Kidney tubule cell (primary cell): ENCODE data around the gene SLC35B2.

Source experiments
- DNase-seq: peaks from one replicate; pipeline ENCODE4 v3.0.0-alpha.2; 2018; ENCODE audit warnings: low spot score

The SLC35B2 gene, protein sequence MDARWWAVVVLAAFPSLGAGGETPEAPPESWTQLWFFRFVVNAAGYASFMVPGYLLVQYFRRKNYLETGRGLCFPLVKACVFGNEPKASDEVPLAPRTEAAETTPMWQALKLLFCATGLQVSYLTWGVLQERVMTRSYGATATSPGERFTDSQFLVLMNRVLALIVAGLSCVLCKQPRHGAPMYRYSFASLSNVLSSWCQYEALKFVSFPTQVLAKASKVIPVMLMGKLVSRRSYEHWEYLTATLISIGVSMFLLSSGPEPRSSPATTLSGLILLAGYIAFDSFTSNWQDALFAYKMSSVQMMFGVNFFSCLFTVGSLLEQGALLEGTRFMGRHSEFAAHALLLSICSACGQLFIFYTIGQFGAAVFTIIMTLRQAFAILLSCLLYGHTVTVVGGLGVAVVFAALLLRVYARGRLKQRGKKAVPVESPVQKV

DNA sequence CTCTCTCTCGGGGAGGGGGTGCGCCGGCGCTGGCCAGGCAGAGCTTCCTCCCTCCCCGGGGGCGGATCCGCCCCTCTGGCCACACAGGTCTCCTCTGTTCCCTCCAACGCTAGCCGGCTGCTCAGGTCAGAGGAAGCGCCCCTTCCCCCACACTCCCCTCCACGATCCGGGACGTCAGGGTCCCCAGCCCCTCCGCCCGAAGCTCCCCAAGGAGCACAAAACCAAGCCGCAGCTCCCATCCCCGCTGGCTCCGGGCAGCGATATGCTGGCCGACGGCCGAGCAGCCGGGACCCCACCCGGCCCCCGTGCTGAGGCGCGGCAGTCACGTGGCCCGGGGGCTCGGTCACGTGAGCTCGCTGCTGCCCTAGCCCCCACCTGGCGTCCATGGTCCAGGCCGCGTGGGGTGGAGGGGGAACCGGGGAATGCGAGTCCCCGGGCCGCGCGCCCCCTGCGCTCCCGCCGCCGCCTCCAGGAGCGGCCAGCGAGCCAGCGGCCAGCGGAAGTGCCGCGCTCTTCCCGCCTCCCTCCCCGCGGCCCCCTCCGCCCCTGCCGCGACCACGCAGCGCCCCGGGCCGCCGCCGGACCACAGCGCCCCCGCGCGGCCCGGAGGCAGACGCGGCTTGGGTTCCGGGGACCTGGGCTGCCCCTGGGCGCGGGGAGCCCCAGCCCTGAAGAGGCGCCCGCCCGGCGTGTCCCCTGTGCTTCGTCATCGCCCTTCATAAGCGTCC, at the start of gene SLC35B2:
TSS of gene SLC35B2 (minus strand) at position 504 of the 728 bp plus-strand sequence. CDS start at position 386, 118 bp downstream.
- DNase-seq, result peak; percentile 83

DNA sequence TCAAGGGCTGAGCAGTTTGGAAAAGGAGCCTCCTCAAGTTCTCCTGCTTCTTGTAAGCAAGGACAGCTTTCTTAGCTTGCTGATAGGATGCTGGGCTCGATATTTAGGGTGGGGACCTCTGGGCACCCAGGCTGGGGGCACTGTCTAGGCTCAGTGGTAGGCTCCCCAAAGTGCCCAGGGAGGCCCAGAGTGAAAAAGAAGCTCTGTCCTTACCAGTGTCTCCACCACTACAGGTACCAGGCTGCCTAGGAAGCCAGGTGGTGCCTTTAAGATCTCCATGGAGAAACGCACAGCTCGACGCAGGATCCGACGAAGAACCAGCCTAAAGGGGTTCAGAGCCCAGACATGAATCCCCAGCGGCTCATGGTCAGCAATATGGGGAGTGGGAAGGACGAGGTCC, 49.4 kb upstream of the SLC35B2 start:
- no peak for DNase-seq

DNA sequence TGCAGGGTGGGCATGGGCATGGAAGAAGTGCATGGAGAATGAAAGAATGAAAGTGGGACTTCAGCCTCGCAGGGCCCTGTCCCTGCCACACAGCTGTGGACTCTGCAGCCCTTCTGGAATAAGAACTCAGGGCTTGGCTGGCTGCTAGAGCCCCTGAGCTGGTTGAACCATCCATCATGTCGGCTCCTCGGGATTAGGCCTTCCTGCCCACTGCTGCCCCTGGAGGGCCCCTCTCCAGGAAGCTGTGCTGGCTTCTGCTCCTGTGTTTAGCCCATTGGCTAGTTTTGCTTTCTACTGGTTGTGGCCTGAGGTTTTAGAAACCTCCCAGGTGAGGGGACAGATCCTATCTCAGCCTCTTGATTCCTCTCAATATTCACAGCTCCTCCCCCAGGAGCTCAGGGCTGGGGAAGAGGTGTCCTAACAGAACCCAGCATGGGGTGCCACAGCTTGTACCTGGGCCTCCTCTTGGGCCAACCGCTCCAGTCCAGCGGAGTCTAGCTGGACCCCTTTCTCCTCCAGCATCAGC, 47.9 kb upstream of the SLC35B2 start:
- no peak for DNase-seq

DNA sequence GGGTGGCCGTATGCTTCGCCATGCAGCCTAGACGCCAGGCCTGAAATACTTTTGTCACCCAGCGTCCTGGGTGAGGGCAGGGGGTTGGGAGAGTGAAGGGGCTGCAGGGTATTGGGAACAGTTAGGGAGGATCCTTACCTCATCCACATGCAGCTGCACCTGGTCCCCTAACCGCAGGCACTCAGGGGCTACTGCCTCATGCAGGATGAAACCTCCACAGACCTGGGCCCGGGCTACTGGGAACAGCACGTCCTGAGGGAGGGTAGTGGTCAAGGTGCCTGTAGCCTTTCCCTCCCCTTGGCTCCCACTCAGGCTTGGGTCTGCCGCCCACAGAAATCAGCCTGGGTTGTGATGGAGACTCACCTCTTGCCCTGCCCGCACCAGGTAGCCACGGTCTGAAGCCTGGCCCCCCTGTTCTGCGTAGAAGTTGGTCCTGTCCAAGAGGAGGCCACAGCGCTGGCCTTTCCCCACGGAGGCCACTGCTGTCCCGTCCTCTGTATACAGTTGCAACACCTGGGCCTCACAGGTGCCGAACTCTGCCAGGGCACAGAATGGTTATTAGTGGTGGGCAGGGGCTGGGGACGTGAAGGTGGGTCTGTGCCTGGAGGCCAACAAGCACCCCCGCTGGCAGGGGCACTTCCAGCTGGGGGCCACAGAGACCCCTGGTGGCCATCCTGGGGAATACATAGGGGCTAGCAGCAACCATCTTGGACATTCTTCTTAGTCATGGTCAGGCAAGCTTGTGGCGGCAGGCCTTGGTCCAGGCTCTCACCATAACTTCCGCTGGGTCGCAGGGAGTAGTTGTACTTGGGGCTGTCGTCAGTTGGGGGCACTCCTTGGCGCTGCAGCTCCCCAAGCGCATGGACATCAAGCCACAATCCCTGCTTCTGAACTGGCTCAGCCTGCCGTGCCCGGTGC, 47.2 kb upstream of the SLC35B2 start:
- DNase-seq, result peak; percentile 39

DNA sequence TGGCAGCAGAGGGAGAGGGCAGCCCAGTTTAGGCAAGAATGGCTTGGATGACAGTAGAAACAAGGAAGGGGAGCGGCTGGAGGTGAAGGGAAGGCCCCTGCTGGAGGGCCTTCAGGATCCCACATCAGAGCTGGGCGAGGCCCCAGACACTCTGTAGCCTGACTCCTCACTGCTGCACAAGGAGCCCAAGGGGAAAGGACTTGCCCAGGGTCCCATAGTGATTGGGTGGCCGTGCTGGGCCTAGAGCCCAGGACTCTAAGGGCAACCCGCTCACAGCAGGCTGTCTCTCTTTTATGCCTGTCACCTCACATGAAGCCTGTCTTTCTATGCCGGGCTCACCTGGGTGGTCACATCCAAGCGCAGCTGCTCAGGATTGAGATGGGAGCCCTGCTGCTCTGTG, 46.5 kb upstream of the SLC35B2 start:
- DNase-seq, result no peak

DNA sequence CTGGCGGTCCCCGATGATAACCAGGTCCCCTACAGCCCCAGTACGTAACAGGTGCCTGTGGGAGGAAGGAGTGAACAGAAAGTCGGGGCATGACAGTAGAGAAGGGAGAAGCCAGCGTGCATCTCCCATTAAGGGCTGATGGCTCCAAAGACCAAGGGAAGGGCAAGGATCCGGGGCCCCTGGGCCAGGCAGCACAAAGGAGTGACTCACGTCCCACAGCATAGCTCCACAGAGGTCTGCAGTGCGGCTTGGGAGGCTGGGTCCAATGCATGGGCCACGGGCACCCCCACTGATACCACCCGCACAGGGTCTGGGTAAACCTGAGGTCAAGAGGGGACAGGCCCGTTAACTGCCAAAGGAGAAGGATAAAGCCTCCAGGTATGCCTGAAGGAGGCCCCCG, 45.5 kb upstream of the SLC35B2 start:
- no peak for DNase-seq

DNA sequence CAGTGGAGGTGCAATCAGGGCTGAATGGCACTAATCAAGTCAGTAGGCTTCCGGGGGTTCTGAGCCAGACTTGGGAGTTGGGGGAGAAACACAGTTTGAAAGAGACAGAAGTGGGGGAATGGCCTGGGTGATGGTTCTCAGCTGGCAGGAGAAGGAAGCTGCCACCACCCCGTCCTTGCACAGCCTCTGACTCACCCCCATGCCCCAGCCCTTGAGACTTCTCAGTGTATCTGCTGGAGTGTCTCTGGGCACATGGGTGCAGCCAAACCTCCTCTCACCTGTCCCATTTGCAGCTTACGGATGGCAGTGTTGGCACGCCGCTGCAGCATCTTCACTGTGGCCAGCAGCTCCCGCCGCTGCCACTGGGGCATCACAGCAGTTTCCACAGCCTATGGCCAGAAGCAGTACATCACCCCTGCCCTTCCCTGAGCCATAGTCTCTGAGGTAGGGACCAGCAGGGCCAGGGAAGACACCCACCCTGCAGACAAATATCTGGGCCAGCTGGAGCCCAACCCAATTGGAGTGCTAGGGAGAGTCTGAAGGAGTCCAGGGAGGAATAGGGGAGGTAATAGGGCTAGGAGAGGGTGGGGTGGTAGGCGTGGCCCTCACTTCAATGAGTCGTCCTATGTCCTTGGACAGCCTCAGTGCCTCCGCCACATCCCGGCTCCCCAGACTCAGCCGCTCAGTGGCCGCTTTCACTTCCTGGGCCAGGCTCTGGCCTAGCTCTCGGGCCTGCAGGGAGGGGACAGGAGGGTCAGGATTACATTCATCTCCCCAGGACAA, 44.6 kb upstream of the SLC35B2 start:
- no peak for DNase-seq

DNA sequence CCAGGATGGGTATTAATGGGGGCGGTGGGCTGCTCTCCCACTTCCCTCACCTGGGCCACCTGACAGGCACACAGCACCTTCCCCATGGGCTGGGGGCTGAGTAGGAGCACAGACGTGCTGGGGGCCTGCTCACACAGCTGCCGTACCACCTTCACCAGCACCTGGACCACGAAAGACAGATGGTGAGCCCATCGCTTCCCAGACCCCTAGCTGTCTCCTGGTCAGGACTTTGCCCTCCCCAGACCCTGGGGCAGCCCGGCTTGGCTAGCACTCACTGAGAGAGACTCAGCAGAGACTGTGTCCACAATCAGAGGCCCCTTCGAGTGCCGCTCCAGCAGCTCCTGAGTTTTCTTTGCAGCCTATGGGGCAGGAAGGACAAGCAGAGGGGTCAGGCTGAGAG, 43.8 kb upstream of the SLC35B2 start:
- DNase-seq, result no peak

DNA sequence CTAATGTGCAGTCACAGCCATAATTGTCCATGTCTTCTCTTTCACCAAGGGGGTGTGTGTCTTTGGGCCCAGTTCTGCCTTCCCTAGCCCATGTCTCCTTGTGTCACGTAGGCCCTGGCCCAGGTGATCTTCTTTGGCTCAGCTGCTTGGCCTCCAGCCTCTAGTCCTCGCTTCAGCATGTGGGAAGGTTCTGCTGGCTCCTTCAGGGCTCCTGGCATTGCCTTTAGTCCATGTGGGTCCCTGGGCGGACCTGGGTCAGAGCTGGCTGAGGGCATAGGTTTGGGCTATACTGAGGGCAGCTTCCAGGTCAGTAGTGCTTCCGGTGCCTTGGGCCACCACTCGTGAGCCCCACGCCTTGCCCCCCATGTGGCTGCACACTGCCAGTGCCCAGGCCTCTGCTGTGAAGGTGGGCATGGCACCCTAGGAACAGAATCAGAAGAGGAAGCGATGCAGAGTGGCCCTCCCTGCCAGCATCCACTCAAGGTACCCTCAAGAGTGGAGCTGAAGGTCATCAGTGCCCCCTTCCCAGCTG, 43.0 kb upstream of the SLC35B2 start:
- DNase-seq, result no peak

DNA sequence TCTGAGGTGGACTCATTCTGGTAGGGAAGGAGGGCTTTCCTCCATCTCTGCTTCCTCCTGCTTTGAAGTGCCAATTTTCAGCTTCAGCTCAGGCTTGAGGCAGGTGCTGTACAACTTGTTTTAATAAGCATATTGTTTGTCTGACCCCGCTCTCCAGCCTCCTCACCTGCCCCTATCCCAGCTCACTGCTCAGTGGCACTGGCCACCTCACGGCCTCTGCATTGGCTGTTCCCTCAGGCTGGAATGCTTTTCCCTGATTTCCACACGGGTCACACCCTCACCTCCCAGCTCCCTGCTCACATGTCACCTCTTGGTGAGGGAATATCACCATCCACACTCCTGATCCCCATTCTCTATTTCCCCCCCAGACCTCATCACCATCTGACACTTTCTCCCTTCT, 41.5 kb upstream of the SLC35B2 start:
- DNase-seq, result no peak

DNA sequence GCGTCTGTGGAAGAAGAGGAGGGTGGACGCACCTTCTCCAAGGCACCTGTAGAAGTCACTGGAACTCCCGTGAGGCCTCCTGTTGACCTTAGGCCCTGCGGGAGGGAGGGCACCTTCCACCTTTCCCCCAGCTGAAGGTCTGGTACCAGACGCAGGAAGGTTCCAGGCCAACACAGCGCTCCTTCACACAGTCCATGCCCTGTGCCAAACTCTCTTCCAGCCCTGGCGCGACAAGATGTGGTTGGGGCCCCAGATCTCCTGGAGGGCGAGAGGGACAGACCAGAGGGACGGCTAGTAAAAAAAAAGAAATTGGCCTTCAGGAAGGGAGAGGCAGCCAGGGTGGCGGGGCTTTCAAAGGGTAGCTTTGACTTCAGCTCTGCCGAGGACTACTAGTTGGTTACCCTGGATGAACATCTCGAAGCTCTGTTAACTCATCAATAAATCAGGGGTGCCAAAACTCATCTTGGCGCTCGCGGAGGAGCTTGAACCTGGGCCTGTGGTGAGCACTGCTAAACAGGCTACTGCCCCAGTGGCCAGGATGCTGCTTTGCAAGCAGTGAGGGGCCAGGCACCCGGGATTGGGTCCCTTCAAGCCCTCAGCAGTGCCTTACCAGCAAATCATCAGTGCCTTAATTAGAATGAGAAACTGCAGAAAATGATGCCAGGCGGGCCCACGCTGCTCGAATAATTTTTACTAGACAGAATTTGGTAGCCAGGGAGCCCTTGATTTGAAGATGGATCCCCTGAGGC, 40.9 kb upstream of the SLC35B2 start:
- no peak for DNase-seq

DNA sequence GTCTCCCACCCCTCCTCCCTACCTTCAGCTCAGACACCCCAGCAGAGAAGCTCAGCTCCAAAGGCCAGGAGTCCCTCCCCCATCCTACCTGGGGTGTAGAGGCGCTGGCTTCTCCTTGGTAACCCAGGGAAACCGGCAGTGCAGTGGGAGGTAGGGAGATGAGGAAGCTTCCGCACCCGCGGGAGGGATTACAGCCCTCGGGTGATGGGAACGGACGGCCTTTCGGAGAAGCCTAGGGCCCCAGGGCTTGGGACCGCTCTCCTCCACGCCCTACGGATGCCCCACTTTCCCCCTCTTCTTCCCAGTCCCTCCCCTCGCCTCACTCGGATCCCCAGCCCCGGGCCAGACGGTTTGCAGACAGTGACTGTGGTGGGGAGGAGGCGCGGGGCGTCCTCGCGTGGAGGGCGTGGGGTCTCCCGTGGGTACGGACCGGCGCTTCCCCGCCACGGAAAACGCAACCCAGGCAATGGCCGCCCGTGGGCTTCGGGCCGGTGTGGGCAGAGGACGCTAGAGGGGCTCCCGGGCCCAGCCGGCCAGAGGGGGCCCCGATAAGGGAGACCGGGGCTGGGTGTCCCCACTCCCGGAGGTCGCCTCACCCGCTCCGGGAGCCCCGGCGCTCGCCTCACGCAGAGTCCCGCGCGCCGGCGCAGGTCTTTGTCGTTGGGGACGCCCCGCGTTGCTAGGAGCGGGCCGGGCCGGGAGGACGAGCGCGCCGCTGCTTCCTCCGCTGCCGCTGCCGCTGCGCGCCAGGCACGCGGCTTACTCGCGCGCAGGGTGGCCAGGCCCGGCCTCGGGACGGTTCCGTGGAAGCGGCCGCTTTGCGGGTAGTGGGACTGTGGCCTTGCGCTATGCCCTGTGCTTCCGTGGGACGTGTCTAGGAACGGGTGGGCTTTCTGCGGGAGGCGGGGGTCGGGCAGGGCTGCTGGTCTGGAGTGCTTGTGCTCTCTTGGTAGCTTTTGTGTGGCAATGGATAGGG, 40.0 kb upstream of the SLC35B2 start:
- DNase-seq, result peak; percentile 22

DNA sequence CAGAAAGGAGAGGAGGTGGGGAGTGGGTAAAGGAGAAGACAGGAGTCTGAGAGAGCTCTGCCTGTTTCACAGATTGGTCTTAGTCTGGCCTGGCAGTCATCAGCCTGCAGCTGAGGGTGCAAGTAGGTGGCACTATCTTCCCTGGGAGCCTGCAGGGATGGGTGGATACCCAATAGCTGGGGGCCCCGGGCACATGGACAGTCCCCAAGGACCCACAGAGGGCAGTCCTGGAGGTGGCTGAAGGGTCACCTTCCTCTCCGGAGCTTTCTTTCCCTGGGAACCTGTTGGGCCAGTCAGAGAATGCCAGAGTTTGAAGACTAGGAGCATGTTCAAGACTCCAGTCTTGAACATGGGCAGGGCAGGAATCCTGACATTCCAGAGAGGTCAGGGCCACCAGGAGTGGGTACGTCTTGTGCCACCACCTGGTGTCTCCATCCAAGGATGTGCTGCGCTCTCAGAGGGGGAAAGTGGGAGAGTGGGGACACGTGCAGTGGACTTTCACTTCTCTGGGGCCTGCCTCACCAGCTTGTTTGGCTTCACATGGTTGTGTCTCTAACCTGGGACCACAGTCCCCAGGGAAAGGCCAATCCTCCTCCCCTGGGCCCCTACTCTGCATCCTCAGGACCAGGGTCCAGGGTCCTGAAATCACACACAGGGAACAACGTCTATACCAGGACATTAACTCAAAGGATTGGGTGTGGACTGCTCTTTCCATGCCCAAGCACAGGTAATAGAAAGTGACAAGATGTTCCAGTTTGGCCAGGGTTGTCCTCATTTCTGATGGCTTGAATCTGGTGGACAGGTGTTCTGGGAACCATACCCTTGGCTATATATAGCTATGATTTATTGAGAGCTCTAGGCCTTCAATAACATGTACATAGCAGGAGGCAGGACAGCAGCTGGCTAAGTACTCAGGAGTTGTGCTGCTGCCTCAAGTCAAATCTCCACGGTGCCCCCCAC, 37.8 kb upstream of the SLC35B2 start:
- no peak for DNase-seq

DNA sequence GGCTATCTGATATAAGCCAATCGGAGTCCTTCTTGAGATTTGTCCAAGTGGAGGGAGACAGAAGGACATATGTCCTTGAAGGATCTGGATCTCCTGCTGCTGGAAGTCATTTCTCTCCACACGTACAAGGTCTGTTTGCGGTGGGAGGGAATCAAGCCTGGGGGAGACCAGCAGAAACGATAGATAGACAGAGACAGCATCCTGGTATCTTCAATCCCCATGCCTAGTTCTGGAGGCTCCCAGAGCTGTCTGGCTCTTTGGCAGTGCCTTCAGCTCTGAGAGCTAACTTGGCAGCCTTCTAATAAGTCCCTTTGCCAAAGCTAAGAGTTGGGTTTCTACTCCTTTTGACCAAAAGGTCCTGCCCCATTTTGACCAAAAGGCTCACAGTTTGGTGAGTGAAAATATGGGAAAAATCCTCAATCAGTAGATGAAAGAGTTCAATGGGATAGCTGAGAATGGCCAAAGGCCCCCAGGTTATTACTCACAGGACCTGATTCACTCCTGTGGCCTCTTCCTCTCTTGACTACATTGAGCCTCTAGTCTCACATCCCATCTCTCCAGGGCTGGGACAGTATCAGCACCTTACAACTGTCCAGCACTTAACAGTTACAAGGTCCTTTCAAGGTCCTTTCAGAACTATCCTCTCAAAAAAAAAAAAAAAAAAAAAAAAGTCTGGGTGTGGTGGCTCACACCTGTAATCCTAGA, 35.5 kb upstream of the SLC35B2 start:
- no peak for DNase-seq

DNA sequence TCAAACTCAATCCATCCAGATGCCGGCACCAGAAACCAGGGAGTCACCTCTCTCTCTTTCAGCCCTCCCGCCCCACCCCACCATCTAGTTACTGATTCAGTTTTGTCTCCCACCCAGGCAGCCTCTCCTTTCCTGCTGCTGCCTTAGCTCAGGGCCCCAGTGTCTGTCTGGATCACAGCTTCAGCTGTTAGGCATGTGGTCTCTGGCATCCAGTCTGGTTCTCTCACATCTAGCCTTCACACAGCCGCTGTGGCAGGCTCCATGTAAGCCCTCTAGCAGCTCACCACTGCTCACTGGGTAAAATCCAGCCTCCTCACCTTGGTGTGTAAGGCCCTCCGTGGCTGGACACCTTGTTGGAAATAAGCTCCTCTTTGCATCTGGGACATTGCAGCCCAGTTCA, 34.5 kb upstream of the SLC35B2 start:
- no peak for DNase-seq

DNA sequence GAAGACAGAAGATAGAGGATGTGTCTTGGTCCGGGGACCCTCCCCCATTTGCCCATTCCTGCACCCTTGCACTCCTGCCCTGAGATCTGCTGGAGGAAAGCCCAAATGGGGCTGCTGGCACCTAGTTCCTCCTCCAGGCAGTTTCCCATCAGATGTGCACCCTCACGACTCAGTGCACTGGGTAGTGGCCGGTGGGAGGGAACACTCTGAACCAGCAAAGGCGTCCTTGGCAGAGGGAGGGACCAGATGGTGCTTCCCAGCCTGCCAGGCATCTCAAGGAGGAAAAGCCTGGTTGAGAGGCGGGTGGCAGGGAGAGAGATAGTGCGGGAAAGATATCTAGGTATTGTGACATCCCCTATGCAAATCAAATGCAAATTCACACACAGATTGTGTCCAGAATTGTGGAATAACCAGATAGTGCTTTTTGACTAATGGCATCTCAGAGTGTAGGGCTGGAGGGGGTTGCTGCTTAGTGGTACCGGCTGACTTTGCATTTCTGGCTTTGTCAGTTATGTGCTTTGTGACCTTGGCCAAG, 32.5 kb upstream of the SLC35B2 start:
- DNase-seq, result no peak

DNA sequence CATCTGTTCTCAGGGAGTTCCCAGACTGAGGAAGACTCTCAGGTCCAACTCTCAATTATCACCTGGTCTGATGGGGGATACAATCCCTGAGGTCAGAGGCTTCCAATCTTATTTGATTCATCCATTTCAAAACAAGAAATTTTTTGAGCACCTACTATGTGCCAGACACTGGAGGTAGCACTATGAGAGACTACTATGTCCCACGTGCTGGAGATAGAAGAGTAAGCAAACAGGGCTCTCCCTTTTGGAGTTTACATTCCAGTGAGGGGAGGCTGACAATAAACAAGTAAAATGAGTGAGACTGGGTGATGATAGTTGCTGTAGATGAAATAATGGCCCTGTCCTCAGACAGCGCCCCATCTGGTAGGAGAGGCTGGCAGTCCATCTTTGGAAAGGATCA, 29.4 kb upstream of the SLC35B2 start:
- DNase-seq, result no peak
